ENCODE measurements around the gene CRY1.
"Not testable (repeated sequence)": the region's sequence is repeated elsewhere in the genome, so short reads cannot be mapped to it uniquely, and the experiment has no call there.

CRY1 gene

DNA sequence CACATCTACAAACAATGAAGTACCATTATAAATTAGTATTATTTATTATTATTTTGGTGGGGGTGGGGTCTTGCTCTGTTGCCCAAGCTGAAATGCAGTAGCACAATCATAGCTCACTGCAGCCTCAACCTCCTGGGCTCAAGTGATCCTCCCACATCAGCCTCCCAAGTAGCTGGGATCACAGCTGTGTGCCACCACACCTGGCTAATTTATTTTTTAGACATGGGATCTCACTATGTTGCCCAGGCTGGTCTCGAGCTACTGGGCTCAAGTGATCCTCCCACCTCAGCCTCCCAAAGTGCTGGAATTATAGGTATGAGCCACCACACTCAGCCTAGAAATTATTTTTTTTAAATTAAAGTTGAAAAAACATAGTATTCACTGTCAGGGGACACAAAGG is 15.0 kb upstream of the CRY1 start:
- not testable (repeated sequence) for DNase-seq (ENCODE audit: low spot score)

DNA sequence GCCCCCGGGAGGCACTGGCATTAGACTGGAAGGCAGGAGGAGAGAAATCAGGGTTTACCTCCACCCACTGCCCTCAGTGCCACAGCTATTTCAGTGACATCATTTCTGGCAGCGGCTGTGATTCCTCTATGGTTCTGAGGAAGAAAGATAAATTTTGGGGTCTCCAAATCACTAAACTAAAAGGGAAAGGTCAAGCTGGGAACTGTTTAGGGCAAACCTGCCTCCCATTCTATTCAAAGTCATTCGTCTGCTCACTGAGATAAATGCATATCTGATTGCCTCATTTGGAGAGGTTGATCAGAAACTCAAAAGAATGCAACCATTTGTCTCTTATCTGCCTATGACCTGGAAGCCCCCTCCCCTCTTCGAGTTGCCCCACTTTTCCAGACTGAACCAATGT is 14.0 kb upstream of the CRY1 start:
- DNase-seq (ENCODE audit: low spot score), result no peak

DNA sequence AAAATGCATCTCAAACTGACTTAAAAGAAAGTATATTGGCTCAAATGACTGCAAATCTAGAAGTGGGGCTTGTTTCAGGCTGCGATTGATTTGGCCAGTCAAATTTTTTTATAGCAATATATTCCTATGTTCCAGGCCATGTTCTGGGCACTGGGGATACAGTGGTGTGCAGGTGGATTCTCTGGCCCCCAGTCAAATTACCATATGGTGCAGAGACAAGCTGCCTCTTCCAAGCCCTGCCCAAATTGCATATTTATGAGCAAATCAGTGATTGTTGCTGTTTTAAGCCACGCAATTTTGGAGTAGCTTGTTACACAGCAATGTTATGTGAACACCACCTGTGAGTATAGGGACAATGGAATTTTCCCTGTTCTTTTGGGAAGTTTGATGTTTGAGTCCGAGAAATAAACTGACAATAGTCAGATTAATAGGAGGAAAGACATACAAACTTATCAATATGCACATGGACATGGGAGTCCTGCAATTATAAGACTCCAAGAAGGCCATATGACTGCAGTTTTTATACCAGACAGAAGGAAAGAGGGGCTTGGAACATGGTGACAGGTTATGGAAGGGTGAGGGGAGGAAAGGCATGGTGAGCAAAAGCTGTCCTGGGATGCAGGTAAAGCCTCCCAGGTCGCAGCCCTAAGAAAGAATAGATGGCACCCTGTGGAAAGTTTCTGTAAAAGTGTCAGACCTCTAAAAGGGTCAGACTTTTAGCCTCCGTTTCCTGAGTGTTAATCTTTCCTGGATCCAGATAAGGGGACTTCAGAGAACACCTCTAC is 13.1 kb upstream of the CRY1 start:
- DNase-seq (ENCODE audit: low spot score), result no peak

DNA sequence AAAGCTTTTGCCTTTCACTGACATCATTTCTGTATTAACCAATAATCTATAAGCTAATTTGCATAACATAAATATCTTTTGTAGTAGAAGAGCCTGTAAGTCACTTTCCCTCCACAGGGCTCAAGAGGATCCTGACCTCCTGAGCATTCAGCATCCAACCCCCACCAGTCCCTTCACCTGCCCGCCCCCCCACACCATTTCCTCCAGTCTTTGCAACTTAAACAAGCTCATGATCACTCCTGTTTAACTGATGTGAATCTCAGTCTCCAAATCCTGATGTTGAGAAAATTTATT is 12.0 kb upstream of the CRY1 start:
- no peak for DNase-seq (ENCODE audit: low spot score)

DNA sequence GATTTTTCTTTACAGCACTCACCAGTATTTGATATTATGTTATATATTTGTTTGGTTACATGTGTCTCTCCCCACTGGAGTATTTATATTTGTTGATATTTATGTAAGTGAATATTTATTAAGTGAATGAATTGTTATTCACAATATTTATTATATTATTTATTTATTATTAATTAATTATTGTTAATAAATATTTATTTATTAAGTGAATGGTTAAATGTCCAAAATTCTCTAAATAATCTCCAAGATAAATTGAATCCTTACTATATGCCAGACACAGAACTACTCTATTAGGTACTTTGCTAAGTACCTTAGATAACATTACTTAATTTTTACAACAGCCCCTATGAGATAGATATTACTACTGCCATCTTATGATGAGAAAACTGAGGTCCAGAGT is 10.2 kb upstream of the CRY1 start:
- DNase-seq (ENCODE audit: low spot score), result no peak

DNA sequence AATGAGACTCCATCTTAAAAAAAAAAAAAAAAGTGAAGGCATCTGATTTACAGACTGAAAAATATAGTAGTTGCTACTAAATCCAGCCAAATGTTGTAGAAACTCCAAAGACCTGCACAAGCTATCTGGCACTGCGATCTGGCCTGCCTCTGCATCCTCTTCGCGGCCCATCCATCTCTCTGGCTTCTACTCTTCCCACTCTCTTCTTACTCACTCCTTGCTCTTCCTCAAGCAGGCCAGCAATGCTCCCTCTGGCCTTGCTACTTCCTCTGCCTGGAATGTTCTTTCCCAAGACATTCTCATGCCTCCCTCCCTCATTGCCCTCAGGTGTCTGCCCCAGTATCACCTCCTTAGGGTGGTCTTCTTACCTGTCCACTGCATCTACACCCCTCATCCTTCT is 9.7 kb upstream of the CRY1 start:
- no peak for DNase-seq (ENCODE audit: low spot score)

DNA sequence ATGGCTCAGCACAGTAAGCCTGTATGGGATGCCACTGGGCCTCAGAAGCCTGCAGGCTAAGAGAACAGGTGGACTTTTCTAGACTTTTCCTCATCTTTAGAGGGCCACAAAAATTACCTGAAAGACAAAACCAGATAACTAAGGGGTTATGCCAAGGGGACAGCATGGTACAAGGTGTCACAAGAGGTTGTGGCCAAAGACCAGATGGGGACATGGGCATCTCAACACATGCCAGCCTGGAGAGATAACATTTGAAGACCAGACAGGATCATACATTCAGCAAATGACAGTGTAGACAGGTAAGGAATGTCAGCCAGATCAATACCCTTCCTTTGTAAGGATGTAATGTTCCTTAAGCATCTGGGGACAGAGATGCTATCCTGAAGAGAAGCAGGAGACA is 8.9 kb upstream of the CRY1 start:
- no peak for DNase-seq (ENCODE audit: low spot score)

DNA sequence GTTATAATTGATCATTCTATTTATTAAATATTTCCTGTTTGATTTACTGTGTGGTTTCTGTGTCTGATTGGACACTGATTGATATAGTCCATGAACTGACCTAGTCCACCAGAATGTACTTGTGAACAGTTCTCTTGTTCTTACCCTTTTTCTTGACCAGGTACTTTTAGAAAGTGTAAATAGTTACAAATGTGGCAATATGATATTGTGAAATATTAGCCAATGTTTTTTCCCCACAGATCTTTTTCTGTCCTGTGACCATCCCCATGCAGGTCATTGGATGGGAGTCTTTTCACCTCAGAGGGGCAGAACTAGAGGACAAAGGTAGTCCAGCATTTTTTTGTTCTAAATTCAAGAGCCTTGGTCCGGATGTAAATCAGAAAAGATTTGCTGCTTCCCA is 8.3 kb upstream of the CRY1 start:
- DNase-seq (ENCODE audit: low spot score), result no peak

DNA sequence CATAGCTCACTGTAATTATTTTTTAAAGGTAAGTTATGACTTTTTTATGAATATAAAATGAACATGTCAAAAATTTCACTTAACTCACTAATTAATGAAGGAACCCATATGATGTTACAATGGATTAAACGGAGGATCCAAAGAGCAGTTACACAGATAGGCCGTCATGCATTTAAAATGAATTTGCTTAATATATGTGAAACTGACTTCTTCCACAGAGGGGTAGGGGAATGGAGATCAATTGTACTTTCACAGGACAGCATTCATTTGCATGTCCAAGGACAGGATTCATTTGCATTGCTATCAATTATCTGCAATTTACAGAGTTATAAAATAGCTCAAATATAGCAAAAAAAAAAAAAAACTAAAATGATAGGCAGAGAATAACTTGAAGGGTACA is 6.6 kb upstream of the CRY1 start:
- DNase-seq (ENCODE audit: low spot score), result no peak

DNA sequence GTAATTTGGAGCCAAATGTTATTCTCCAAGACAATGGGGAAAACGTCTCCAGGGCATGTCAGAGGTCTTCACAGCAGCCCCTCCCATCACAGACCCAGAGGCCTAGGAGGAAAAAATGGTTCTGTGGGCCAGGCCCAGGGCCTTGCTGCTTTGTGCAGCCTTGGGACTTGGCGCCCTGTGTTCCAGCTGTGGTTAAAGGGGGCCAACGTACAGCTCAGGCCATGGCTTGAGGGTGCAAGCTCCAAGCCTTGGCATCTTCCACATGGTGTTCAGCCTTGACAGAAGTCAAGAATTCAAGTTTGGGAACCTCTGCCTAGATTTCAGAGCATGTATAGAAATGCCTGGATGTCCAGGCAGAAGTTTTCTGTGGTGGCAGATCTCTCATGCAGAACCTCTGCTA is 3.2 kb upstream of the CRY1 start:
- no peak for DNase-seq (ENCODE audit: low spot score)

DNA sequence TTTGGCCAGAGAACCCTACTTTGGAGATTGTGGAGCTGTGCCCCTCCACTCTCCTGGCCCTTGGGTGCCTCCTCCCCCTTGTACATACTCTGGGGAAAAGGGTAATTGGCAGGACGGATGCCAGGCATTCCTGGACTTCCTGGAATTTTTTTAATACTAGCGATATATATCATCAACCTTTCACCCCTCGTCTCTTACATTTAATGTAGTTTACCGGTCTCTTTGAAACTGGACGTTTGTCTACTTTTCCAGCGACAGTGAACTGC is 767 bp upstream of the CRY1 start:
- no peak for DNase-seq (ENCODE audit: low spot score)

DNA sequence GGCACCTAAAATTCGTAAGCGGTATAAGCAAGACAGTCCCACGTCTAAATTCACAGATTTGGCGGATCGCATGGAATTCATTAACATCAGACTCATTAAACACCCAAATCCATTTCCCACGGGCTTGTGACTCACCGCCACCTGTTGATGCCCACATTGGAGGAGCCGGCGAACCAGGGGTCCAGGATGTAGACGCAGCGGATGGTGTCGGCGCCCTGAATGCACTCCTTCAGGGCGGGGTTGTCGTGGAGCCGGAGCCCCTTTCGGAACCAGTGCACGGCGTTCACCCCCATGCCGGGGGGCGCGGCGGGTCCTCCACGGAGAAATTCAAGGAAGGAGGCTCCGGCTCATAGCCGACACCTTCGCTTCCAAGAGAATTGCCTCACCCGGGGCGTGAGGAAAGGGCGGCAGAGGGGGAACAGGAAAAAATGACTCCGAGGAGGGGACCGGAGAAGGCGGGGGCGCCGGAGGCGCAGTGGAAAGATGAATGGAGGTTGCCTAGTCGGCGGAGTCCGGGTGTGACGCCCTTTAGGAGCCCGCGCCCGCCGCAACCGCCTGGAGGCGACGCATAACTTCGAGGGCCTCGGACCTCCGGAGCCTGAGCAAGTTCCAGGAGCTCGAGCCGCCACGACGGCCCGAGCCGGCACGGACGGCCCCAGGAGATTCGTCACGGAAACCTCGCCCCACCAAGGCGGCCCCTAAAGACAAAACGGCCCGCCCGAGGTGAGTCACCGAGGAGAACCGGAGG is 506 bp downstream of the CRY1 start:
- DNase-seq (ENCODE audit: low spot score), result no peak

DNA sequence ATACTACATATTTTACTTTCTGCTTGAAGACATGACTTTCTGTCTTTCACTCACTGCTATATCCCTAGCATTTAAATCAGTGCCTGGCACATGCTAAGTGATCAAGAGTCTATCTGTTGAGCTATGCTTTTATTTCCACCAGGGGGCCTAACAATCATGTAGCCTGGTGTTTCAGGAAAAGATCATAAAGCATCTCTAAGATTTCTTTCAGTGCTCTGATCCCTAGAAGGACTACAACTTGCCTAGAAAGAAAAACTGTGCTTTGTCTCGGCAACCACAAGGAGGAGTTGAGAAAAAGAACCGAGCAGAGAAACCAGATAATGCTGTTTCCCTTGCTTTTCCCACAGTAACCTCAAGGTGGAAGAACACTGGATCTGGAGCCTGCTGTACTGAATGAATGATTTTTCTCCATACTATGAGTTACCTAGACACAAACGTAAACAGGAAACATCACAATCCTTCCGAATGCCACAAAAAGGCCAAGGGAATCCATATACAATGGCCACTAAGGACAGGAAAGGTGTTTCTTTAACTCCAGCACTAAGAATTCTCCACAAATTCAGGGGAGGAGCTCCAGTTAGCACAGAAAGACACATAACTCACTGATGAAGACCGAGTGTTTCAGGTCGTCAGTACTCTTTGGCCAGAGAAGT is 1.2 kb downstream of the CRY1 start:
- DNase-seq (ENCODE audit: low spot score), result no peak

DNA sequence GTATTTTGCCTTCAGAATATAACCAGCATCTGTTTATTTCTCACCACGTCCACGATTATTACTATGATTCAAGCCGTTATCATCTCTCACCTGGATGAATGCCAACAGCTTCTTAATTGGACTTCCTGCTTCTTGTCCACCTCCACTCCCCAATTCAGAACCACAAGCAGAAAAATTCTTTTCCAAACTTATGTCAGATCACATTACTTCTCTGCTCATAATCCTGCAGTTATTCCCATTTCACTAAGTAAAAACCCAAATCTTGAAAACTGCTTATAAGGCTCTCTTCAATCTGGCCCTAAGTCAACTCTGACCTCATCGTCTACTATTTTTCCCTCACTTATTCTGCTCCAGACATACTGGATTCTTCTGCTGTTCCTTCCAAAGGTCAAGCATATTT is 2.0 kb downstream of the CRY1 start:
- DNase-seq (ENCODE audit: low spot score), result no peak

DNA sequence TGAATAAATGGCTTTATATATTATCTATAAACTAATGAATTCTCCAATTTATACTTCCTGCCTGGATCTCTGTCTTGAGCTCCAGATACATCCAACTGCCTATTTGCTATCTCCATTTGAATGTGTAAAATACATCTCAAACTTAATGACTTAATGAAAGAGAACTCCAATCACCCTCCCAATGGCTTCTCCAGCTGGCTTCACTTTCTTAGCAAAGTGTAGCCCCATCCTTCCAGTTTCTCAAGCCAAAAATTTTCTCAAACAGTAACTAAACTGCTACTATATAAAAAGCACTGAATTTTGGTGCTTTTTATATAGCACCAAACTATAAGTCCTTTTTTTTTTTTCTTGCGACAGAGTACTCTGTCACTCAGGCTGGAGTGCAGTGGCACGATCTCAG is 2.6 kb downstream of the CRY1 start:
- DNase-seq (ENCODE audit: low spot score), result no peak

DNA sequence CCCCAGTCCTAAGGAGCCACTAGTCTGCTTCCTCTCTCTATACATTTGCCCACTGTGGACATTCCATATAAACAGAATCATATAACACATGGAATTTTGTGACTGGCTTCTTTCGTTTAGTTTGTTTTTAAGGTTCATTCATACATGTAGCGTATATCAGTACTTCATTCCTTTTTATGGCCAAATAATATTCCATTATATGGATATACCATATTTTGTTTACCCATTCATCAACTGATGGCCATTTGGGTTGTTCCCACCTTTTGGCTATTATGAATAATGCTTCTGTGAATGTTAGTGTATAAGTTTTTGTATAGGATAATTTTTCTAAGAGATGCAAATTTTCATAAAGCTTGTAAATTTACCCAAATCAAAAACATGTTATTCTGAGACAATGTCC is 4.4 kb downstream of the CRY1 start:
- no peak for DNase-seq (ENCODE audit: low spot score)

DNA sequence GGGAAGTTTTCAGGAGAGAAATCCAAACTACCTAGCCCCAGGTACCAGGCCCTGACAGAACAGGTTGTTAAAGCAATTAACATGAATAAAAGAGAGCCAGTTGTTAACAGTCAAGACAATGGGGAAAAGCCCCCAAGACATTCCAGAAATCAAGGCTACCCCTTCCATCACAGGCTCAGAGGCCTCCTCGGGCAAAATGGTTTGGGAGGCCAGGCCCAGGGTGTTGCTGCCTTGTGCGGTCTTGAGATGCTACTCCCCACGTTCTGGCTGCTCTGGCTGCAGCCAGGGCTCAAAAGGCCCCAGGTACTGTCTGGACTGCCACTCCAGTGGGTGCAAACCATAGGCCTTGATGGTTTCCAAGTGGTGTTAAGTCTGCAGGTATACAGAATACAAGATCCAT is 7.0 kb downstream of the CRY1 start:
- no peak for DNase-seq (ENCODE audit: low spot score)

DNA sequence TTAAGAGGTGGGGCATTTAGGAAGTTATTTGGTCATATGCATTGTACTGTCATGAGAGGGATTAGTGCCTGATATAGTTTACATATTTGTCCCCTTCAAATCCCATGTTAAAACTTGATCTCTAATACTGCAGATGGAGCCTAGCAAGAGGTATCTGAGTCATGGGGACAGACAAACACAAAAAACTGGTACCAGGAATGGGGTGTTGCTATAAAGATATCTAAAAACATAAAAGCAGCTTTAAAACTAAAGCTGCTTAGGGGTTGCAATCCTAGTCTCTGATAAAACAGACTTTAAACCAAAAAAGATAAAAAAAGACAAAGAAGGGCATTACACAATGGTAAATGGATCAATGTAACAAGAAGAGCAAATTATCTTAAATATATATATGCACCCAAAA is 11.6 kb downstream of the CRY1 start:
- no peak for DNase-seq (ENCODE audit: low spot score)

DNA sequence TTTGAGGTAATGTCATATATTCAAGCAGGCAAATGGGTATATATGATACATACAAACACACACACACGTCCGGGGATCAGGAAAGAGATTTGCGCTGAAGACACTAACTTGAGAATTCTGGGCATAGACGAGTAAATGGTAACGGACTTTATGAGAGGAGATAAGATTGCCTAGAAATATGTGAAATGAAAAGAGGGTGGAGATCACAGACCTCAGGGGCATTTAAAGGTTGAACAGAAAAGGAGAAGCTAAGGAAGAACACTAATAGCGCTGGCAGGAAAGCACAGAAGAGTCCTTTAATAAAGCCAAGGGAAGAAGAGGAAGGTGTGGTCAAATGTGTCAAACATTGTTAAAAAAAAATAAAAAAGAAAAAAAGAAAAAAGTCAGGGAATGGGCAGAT is 13.1 kb downstream of the CRY1 start:
- DNase-seq (ENCODE audit: low spot score), result no peak

DNA sequence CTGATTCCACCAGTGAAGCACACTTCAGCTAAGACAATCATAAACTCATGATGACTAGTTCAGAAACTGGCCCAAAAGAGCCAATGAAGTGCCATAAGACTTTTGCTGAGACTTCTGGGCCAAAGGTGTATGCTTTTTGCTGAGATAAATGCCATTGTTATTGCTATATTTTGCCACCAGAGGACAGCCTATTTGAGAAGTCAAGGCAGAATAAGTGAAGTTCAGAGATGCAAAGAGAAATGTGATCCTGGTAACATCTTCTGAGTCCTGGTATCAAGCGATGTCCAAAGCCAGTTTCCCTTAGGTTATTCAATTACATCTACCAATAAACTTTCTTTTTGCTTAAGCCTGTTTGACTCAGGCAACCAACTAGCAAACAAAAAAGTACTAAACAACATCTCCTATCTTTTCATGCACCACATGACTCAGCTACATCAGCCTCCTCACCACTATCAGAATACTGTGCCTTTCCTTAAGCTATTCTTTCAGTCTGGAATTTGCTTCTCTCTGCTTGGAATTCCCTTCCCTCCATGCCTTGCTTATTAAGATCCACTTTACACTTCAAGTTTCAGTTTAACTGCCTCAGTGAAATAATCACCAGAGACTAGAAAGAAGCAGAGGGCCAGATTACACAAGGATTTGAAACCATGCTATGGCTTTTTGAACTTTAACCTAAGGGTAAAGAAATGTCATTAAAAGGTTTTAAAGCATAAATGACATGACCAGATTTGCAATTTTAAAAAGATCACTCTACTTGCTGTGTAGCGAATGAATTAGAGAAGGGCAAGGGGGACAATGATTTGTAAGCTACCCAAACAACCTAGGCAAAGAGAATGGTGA is 14.0 kb downstream of the CRY1 start:
- no peak for DNase-seq (ENCODE audit: low spot score)

DNA sequence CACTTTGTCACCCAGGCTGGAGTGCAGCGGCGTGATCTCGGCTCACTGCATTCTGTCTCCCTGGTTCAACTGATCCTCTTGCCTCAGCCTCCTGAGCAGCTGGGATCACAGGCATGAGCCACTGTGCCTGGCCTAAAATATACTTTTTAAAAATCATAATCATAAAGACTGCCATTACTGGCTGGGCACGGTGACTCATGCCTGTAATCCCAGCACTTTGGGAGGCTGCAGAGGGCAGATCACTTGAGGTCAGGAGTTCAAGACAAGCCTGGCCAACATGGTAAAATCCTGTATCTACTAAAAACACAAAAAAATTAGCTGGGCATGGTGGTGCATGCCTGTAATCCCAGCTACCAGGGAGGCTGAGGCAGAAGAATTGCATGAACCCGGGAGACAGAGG is 20.1 kb downstream of the CRY1 start:
- not testable (repeated sequence) for DNase-seq (ENCODE audit: low spot score)

DNA sequence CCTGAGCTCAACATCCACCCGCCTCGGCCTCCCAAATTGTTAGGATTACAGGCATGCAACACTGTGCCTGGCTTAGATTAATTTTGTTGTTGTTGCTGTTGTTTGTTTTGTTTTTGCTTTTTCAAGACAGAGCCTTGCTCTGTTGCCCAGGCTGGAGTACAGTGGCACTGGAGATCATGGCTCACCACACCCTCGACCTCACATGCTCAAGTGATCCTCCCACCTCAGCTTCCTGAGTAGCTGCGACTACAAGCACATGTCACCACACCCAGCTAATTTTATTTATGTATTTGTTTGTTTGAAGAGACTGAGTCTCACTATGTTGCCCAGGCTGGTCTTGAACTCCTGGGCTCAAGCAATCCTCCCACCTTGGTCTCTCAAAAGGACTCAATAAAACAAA is 26.7 kb downstream of the CRY1 start:
- no peak for DNase-seq (ENCODE audit: low spot score)

DNA sequence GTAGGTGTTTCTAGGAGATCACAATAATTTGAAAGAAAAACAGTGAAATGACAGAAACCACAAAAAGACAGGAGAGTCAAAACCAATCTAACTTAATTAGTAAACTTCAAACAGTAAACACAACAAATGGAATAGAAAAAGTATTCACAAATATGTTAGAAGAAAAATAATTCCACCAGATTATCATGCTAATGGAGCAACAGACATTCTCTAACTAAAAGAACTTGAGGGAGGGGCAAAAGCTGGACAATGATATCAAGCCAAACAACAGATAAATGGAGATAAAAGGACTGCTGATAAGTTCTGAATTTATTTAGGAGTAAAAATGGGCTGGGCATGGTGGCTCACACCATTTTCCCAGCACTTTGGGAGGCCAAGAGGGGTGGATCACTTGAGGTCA is 28.7 kb downstream of the CRY1 start:
- no peak for DNase-seq (ENCODE audit: low spot score)

Measured in left forelimb (tissue), 1 donor.